Heart right ventricle (tissue), 16 donors: Measurements from ENCODE around the gene RGS6. TPM values are rescaled to one million over a fixed set of nuclear protein-coding genes. Genes with fewer than 3 reads are reported as not detected.
A peak's percentile ranks its signal among the peaks of the same experiment; 100 is the strongest.

ENCODE experiments used
- ATAC-seq, 8 donors: fragments of 200-7000 bp; cut with Tn5 transposase; one replicate each; pipeline ENCODE4 v1.9.1; 2020; ENCODE audit warnings: mild to moderate bottlenecking in 8 of 8, moderate library complexity in 8 of 8, moderate number of reproducible peaks in 1 of 8
- DNase-seq, 2 donors: peaks; one replicate each; pipeline ENCODE4 v3.0.0-alpha.2; 2020
- H3K27ac ChIP-seq, 10 donors: fragments of 200-600 bp; sonication (generic) in 2 of 10; one replicate each; pipeline versions ENCODE4 v1.5.0 to v1.8.0; 2020 to 2022; ENCODE audit warnings: mild to moderate bottlenecking in 3 of 10
- H3K27me3 ChIP-seq, 7 donors: fragments of 200-600 bp; one replicate each; pipeline ENCODE4 v1.8.0; 2021 to 2022; ENCODE audit warnings: mild to moderate bottlenecking in 2 of 7
- H3K36me3 ChIP-seq, 9 donors: fragments of 200-600 bp; sonication (generic) in 1 of 9; one replicate each; pipeline versions ENCODE4 v1.5.0 to v1.8.0; 2020 to 2022; ENCODE audit warnings: mild to moderate bottlenecking in 2 of 9
- H3K4me1 ChIP-seq, 9 donors: fragments of 200-600 bp; sonication (generic) in 1 of 9; one replicate each; pipeline versions ENCODE4 v1.5.0 to v1.8.0; 2020 to 2022; ENCODE audit warnings: mild to moderate bottlenecking in 4 of 9
- H3K4me3 ChIP-seq, 10 donors: fragments of 200-600 bp; sonication (generic) in 2 of 10; one replicate each; pipeline versions ENCODE4 v1.5.0 to v1.8.0; 2020 to 2022; ENCODE audit warnings: mild to moderate bottlenecking in 7 of 10, moderate library complexity in 2 of 10
- H3K9me3 ChIP-seq, 11 donors: fragments of 200-600 bp in 10 of 11; sonication (generic) in 2 of 11; one replicate each; pipeline versions ENCODE4 v1.5.0 to v1.8.0; 2013 to 2022; ENCODE audit warnings: mild to moderate bottlenecking in 2 of 11, control low read depth in 1 of 11, moderate library complexity in 1 of 11
- CTCF ChIP-seq, 9 donors: fragments of 200-600 bp; sonication (generic) in 2 of 9; IDR thresholded peaks; one replicate each; pipeline versions ENCODE4 v1.5.0 to v1.8.0; 2021 to 2022; ENCODE audit warnings: antibody characterized with exemption in 9 of 9, mild to moderate bottlenecking in 5 of 9, moderate library complexity in 1 of 9
- WGBS, 2 donors: extraction: QIAGEN DNeasy Blood & Tissue Kit; methylation state at CpG; one replicate each; pipeline ENCODE4 v1.1.7; 2013; ENCODE audit warnings: inconsistent platforms in 1 of 2; 5-methylcytosine and 5-hydroxymethylcytosine counted together
- intact Hi-C, 10 donors: fragments of 100-400 bp; cut with DNase I; formaldehyde crosslinking; loops; one replicate each; pipeline versions ENCODE4 v1.11.1 to v1.14.2; 2022
- polyA plus RNA-seq, 2 donors: library from polyadenylated mRNA; stranded (reverse); fragments of 200-250 nt; gene quantifications; one replicate each; pipeline ENCODE4 v1.2.3, GENCODE V29; 2013
- total RNA-seq, 10 donors: library from RNA; stranded (reverse); fragmentation: NEBNext Ultra II Directional in 3 of 10; extraction: Animal tissue kit (Norgen Biotek cat#: 25700) in 3 of 10; gene quantifications; one replicate each; pipeline versions ENCODE4 v1.2.1 to v1.2.4, GENCODE V29; 2021 to 2023
- donor health status: Arrhythmogenic right ventricular cardiomyopathy.
- donor health status: ischemic (EF 13 %, LVEDD 7.1; RV severe dilation, severe dysfunction).
- donor health status: healthy with polysubstance abuse.
- donor health status: DM: no; HTN: yes; CAD: no.
- donor health status: DM: no; HTN: no; CAD: no.
- donor health status: ischemic (EF 25% LVEDD 6.9; RV normal size, moderate dysfunction).
- donor health status: ischemic (EF 25% LVEDD 5.7; RV mildly dilated, moderate dysfunction).
- donor health status: healthy.
- donor health status: DM: yes; HTN: yes; CAD: no.
- donor health status: Ischemic cardiomyopathy.
- donor health status: ischemic (EF 35%, LVEDD 5.7; RV mildly dilated, moderate dysfunction).
- donor health status: nonischemic (EF 11% LVEDD 7.7; RV severe dilation, severe dysfunction).
- donor health status: DM: yes; HTN: yes; CAD: no.
- donor health status: PGD.
- donor health status: ischemic (EF 29% LVEDD 5.4; RV normal size, mild dysfunction).
- donor health status: nonischemic (EF 23%, LVEDD 6.1; RV moderate dilation, normal function).

Gene RGS6
- total and polyA plus RNA-seq, 12 donors, result 1.2 to 31.9 (median 19.0) TPM

GRCh38 chr14:72610096-72610830 is 678.0 kb downstream of the RGS6 start:
- TF ChIP-seq CTCF (IDR thresholded peaks at IDR 0.05), result no peak
- intact Hi-C loops, result loop anchor here in 1 of 10 donors (10.0 kb wide), 1 partner anchor 295 kb away; no protein-coding TSS in a partner anchor
- DNase-seq (no peak), ATAC-seq (no peak)
- Histone ChIP-seq H3K36me3 (no peaks in the 10 kb centered on the region), H3K4me3 (no peak overlapping the region), H3K27me3 (no peaks in the 10 kb centered on the region), H3K27ac (no peak overlapping the region), H3K4me1 (peaks cover 15 to 53% (median 28%) of the 10 kb centered on the region in 9 donors), H3K9me3 (no peaks in the 10 kb centered on the region)
- 85 to 90% methylated on average over 12 of the region's 12 CpGs for whole genome bisulfite sequencing, 2 donors

- peaks cover 18 to 58% (median 34%) of the 10 kb centered on the region in 9 donors for H3K4me1 ChIP-seq
- WGBS, 2 donors, result 52 to 71% methylated on average over 2 of the region's 2 CpGs
- DNase-seq (no peak), ATAC-seq (no peak)
- H3K27me3 ChIP-seq, result no peaks in the 10 kb centered on the region
- H3K27ac ChIP-seq, result no peak overlapping the region
- no peaks in the 10 kb centered on the region for H3K9me3 ChIP-seq
- TF ChIP-seq CTCF (IDR thresholded peaks at IDR 0.05), result no peak
- H3K36me3 ChIP-seq, result no peaks in the 10 kb centered on the region
- no peak overlapping the region for H3K4me3 ChIP-seq
- intact Hi-C loops, result loop anchor here in 1 of 10 donors (10.0 kb wide), 1 partner anchor 294 kb away; no protein-coding TSS in a partner anchor
Measured at GRCh38 chr14:72610831-72611200, 678.6 kb downstream of the RGS6 start.

GRCh38 chr14:72611506-72611905 is 679.3 kb downstream of the RGS6 start:
- intact Hi-C loops, result loop anchor here in 1 of 10 donors (10.0 kb wide), 1 partner anchor 293 kb away; no protein-coding TSS in a partner anchor
- DNase-seq, result peak in 1 of 2 donors; percentile 1
- H3K4me1 ChIP-seq, result peaks cover 25 to 65% (median 41%) of the 10 kb centered on the region in 9 donors
- no peak for ATAC-seq
- WGBS, 2 donors, result 96 to 99% methylated on average over 4 of the region's 4 CpGs
- no peaks in the 10 kb centered on the region for H3K9me3 ChIP-seq
- H3K27me3 ChIP-seq, result no peaks in the 10 kb centered on the region
- no peak for TF ChIP-seq CTCF (IDR thresholded peaks at IDR 0.05)
- no peak overlapping the region for H3K4me3 ChIP-seq
- H3K27ac ChIP-seq, result no peak overlapping the region
- H3K36me3 ChIP-seq, result no peaks in the 10 kb centered on the region

GRCh38 chr14:72612041-72612440 is 679.8 kb downstream of the RGS6 start:
- Histone ChIP-seq H3K27me3 (no peaks in the 10 kb centered on the region), H3K27ac (no peak overlapping the region), H3K36me3 (no peaks in the 10 kb centered on the region), H3K9me3 (no peaks in the 10 kb centered on the region), H3K4me3 (no peak overlapping the region), H3K4me1 (peaks cover 31 to 70% (median 46%) of the 10 kb centered on the region in 9 donors)
- intact Hi-C loops, result loop anchor here in 1 of 10 donors (10.0 kb wide), 1 partner anchor 293 kb away; no protein-coding TSS in a partner anchor
- no peak for DNase-seq
- WGBS, 2 donors, result 94 to 95% methylated on average over 4 of the region's 4 CpGs
- no peak for ATAC-seq
- no peak for TF ChIP-seq CTCF (IDR thresholded peaks at IDR 0.05)
